GM12878 (cell line): ENCODE measurements around the gene SENP3. TPM values are rescaled to one million over a fixed set of nuclear protein-coding genes. Genes with fewer than 3 reads are reported as not detected.
A peak's percentile ranks its signal among the peaks of the same experiment; 100 is the strongest.

Experiments
- ATAC-seq: fragments of 200-7000 bp; cut with Tn5 transposase; 3 replicates; pipeline ENCODE4 v1.9.1; 2020; ENCODE audit warnings: mild to moderate bottlenecking, moderate library complexity
- BruUV-seq: library from RNA; stranded (reverse); fragments of 400-500 nt; replicated peaks from 2 replicates; lab custom pipeline; 2021; lab: Mats Ljungman, UMichigan
- CTCF ChIA-PET: fragments of 300-600 bp; sonication (Branson Sonifier 250); formaldehyde crosslinking; extraction: SDS; loops from one replicate; lab custom pipeline; 2021; ENCODE audit warnings: inconsistent platforms; lab: Yijun Ruan, JAX
- POLR2A ChIA-PET: fragments of 350-600 bp; formaldehyde crosslinking; extraction: SDS; loops from one replicate; lab custom pipeline; 2021; ENCODE audit warnings: inconsistent platforms; lab: Charles Lee
- RAD21 ChIA-PET: fragments of 300-600 bp; sonication (Branson Sonifier 250); formaldehyde crosslinking; loops from one replicate; lab custom pipeline; 2023; ENCODE audit warnings: antibody characterized with exemption; ENCODE audit not compliant: unreplicated experiment; lab: Charles Lee
- SMC1A ChIA-PET: fragments of 300-600 bp; sonication (Branson Sonifier 250); formaldehyde crosslinking; loops from one replicate; lab custom pipeline; 2023; ENCODE audit not compliant: unreplicated experiment, uncharacterized antibody; lab: Charles Lee
- DNase-seq: peaks from one replicate; pipeline ENCODE4 v3.0.0-alpha.2; 2011; ENCODE audit warnings: low read depth, low spot score
- FAIRE-seq: peaks from 3 replicates; lab custom pipeline; 2011; peaks lifted over from hg19 to GRCh38; lab: Jason Lieb, UNC
- H2AFZ ChIP-seq: 2 replicates; pipeline ENCODE4 v1.6.0; 2011; ENCODE audit warnings: low read depth, low read length, control low read depth; ENCODE audit not compliant: control insufficient read depth
- H3K27ac ChIP-seq: 2 replicates; pipeline ENCODE4 v1.5.1; 2011; ENCODE audit warnings: control low read depth; ENCODE audit not compliant: control insufficient read depth, insufficient read depth
- H3K27me3 ChIP-seq, 2 experiments: replicated peaks in 1 of 2; 2 replicates each; pipeline versions ENCODE4 v1.6.0 to v1.6.1; 2011; ENCODE audit warnings: low read length in 1 of 2; ENCODE audit not compliant: control insufficient read depth in 2 of 2, insufficient read depth in 2 of 2
- H3K36me3 ChIP-seq, 2 experiments: 2 replicates each; pipeline ENCODE4 v1.5.1; 2011; ENCODE audit warnings: low read length in 1 of 2; ENCODE audit not compliant: control insufficient read depth in 2 of 2, insufficient read depth in 2 of 2
- H3K4me1 ChIP-seq: 2 replicates; pipeline ENCODE4 v1.6.1; 2011; ENCODE audit warnings: mild to moderate bottlenecking, low read length, moderate library complexity, mixed read lengths; ENCODE audit not compliant: control insufficient read depth, insufficient read depth
- H3K4me2 ChIP-seq: 2 replicates; pipeline ENCODE4 v1.6.0; 2011; ENCODE audit warnings: control low read depth; ENCODE audit not compliant: control insufficient read depth, insufficient read depth
- H3K4me3 ChIP-seq: fragments of 200-600 bp; sonication (generic); 2 replicates; pipeline ENCODE4 v1.5.1; 2016
- H3K79me2 ChIP-seq: 2 replicates; pipeline ENCODE4 v1.6.0; 2011; ENCODE audit warnings: low read length; ENCODE audit not compliant: control insufficient read depth, insufficient read depth
- H3K9ac ChIP-seq: 2 replicates; pipeline ENCODE4 v1.8.0; 2011; ENCODE audit warnings: low read length, control low read depth, mixed read lengths; ENCODE audit not compliant: control insufficient read depth, insufficient read depth
- H3K9me3 ChIP-seq: replicated peaks from 3 replicates; pipeline ENCODE4 v1.5.1; 2011; ENCODE audit warnings: mild to moderate bottlenecking, low read length; ENCODE audit not compliant: control insufficient read depth, insufficient read depth
- H4K20me1 ChIP-seq: 2 replicates; pipeline ENCODE4 v1.6.0; 2011; ENCODE audit not compliant: control insufficient read depth, insufficient read depth
- FOS ChIP-seq: IDR thresholded peaks from 3 replicates; pipeline ENCODE4 v1.6.1; 2011; ENCODE audit warnings: borderline replicate concordance; ENCODE audit not compliant: insufficient read length; ENCODE audit errors: extremely low read depth
- NR2F1 ChIP-seq: fragments of 450-650 bp; conservative IDR thresholded peaks from 2 replicates; pipeline ENCODE4 v1.6.1; 2017; ENCODE audit warnings: mild to moderate bottlenecking
- PKNOX1 ChIP-seq: fragments of 450-650 bp; IDR thresholded peaks from 2 replicates; pipeline ENCODE4 v1.6.1; 2016; ENCODE audit warnings: mild to moderate bottlenecking
- POLR2AphosphoS5 ChIP-seq: IDR thresholded peaks from 2 replicates; pipeline ENCODE4 v1.6.1; 2011; ENCODE audit warnings: mild to moderate bottlenecking, low read length, inconsistent platforms
- RBBP5 ChIP-seq: fragments of 200-600 bp; sonication (generic); conservative IDR thresholded peaks from 2 replicates; pipeline ENCODE4 v1.6.1; 2016
- SP1 ChIP-seq: IDR thresholded peaks from one replicate; pipeline ENCODE4 v1.6.1; 2011; ENCODE audit warnings: low read depth, low read length
- SREBF1 ChIP-seq: IDR thresholded peaks from 2 replicates; pipeline ENCODE4 v1.6.1; 2012; ENCODE audit warnings: mild to moderate bottlenecking, low read length
- ZNF274 ChIP-seq: IDR thresholded peaks from one replicate; pipeline ENCODE4 v1.8.0; 2011; ENCODE audit not compliant: insufficient read length, insufficient read depth
- ZSCAN29 ChIP-seq: fragments of 450-650 bp; IDR thresholded peaks from 2 replicates; pipeline ENCODE4 v1.6.1; 2017; ENCODE audit warnings: mild to moderate bottlenecking, moderate library complexity
- ZZZ3 ChIP-seq: IDR thresholded peaks from 2 replicates; pipeline ENCODE4 v1.6.1; 2011; ENCODE audit warnings: low read depth; ENCODE audit not compliant: control insufficient read depth, insufficient read length
- WGBS: methylation state at CpG from one replicate; pipeline ENCODE4 v1.1.6; 2016; ENCODE audit warnings: low lambda C conversion rate; ENCODE audit not compliant: insufficient replicate concordance, insufficient coverage; ENCODE audit errors: missing lambda C conversion rate; 5-methylcytosine and 5-hydroxymethylcytosine counted together
- in situ Hi-C: fragments of 300-500 bp; cut with MboI; formaldehyde crosslinking; loops from 9 replicates; pipeline ENCODE4 v1.14.3; 2018; ENCODE audit warnings: mixed read lengths
- intact Hi-C: fragments of 100-400 bp; cut with micrococcal nuclease; formaldehyde crosslinking; loops from one replicate; pipeline ENCODE4 v1.14.2; 2022; ENCODE audit not compliant: unreplicated experiment
- polyA plus RNA-seq, 11 experiments: library from polyadenylated mRNA; depleted of rRNA in 4 of 11; unstranded in 6 of 11; stranded (reverse) in 5 of 11; fragments of >200 nt; fragmentation: Nextera tagmentation in 4 of 11; fragmentation: Illumina TruSeq in 1 of 11; extraction: Ambion mirVana in 4 of 11; extraction: Trizol in 1 of 11; gene quantifications; 1 replicate in 1 of 11; 2 replicates in 10 of 11; pipeline versions ENCODE4 v1.2.1 to v1.2.3, GENCODE V29; 2011 to 2016; ENCODE audit warnings: inconsistent platforms in 2 of 11, missing spikeins in 2 of 11, low read depth in 1 of 11
- total RNA-seq, 4 experiments: library from RNA; depleted of rRNA in 3 of 4; stranded (reverse); fragments of >200 nt in 3 of 4; fragmentation: Illumina TruSeq in 1 of 4; extraction: Trizol in 1 of 4; gene quantifications; 2 replicates each; pipeline versions ENCODE4 v1.2.1 to v1.2.3, GENCODE V29; 2013 to 2021
- TF ChIP-seq, protein P1 (sequence below): fragments of 450-650 bp; IDR thresholded peaks from 2 replicates; pipeline ENCODE4 v1.6.1; 2016; ENCODE audit warnings: mild to moderate bottlenecking, moderate library complexity, borderline replicate concordance

SENP3 gene
- total and polyA plus RNA-seq, 10 of the 15 experiments (the other 5 are each of a cell fraction or from before 2014, with no cell fraction given): 1.8 to 113 (median 72.3) TPM

DNA sequence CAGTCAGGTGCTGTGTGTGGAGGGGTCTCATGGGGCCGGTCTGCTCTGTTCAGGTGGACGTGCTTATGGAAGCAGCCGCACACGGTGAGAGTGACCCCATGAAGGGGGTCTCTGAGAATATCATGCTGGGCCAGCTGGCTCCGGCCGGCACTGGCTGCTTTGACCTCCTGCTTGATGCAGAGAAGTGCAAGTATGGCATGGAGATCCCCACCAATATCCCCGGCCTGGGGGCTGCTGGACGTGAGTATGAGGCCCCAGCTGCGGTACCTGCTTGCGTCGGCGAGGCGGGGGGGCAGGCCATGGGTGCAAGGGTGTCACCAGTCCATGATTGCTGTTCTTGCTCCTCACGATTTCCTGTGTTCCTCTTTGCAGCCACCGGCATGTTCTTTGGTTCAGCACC, 49.6 kb upstream of the SENP3 start (continued):
- TF ChIP-seq, protein P1, sequence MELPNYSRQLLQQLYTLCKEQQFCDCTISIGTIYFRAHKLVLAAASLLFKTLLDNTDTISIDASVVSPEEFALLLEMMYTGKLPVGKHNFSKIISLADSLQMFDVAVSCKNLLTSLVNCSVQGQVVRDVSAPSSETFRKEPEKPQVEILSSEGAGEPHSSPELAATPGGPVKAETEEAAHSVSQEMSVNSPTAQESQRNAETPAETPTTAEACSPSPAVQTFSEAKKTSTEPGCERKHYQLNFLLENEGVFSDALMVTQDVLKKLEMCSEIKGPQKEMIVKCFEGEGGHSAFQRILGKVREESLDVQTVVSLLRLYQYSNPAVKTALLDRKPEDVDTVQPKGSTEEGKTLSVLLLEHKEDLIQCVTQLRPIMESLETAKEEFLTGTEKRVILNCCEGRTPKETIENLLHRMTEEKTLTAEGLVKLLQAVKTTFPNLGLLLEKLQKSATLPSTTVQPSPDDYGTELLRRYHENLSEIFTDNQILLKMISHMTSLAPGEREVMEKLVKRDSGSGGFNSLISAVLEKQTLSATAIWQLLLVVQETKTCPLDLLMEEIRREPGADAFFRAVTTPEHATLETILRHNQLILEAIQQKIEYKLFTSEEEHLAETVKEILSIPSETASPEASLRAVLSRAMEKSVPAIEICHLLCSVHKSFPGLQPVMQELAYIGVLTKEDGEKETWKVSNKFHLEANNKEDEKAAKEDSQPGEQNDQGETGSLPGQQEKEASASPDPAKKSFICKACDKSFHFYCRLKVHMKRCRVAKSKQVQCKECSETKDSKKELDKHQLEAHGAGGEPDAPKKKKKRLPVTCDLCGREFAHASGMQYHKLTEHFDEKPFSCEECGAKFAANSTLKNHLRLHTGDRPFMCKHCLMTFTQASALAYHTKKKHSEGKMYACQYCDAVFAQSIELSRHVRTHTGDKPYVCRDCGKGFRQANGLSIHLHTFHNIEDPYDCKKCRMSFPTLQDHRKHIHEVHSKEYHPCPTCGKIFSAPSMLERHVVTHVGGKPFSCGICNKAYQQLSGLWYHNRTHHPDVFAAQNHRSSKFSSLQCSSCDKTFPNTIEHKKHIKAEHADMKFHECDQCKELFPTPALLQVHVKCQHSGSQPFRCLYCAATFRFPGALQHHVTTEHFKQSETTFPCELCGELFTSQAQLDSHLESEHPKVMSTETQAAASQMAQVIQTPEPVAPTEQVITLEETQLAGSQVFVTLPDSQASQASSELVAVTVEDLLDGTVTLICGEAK: no peak
- TF ChIP-seq ZZZ3: no peak
- TF ChIP-seq SREBF1: no peak
- no peak for TF ChIP-seq FOS
- no peak for TF ChIP-seq ZNF274
- no peak for TF ChIP-seq RBBP5

- SMC1A ChIA-PET: interaction anchor here (0.7 to 4.2 kb wide), 9 partner anchors 39 to 175 kb away, joined by 3 to 67 read pairs (median 3); partner anchors contain the start of genes MPDU1, SENP3, TNFSF13 and WRAP53
Observed at GRCh38 chr17:7512824-7513540, 48.7 kb upstream of the SENP3 start.

More at GRCh38 chr17:7512824-7513540, 48.7 kb upstream of the SENP3 start:
- Histone ChIP-seq H3K4me3 (no peak overlapping the region), H3K9me3 (no peaks in the 10 kb centered on the region), H3K4me1 (no peaks in the 10 kb centered on the region), H2AFZ (no peak overlapping the region), H3K4me2 (no peak overlapping the region), H3K27me3 (no peaks in the 10 kb centered on the region), H3K9ac (no peak overlapping the region), H3K79me2 (no peaks in the 10 kb centered on the region), H4K20me1 (no peaks in the 10 kb centered on the region), H3K27ac (no peak overlapping the region), H3K36me3 (peaks cover 16 to 38% of the 10 kb centered on the region in 2 experiments; a peak in 3 of 4 replicates)
- intact Hi-C loops: no loop called here
- no peak for ATAC-seq
- POLR2A ChIA-PET: interaction anchor here (0.5 to 3.9 kb wide), 5 partner anchors 9 to 212 kb away, joined by 3 to 36 read pairs (median 4); partner anchors contain the start of gene TNFSF13
- FAIRE-seq: no peak
- no peak for DNase-seq
- in situ Hi-C loops: no loop called here
- WGBS: 84% methylated on average over 20 of the region's 20 CpGs
- RAD21 ChIA-PET: interaction anchor here (1.1 to 4.1 kb wide), 4 partner anchors 19 to 157 kb away, joined by 3 to 84 read pairs (median 4); partner anchors contain the start of genes SENP3 and TNFSF13
- TF ChIP-seq NR2F1 (no peak), POLR2AphosphoS5 (0 out of 2 replicates have a peak, but pooled peaks have one; percentile 22), SP1 (no peak), ZSCAN29 (no peak), PKNOX1 (no peak)
- no TSS peak for BruUV-seq
- CTCF ChIA-PET: interaction anchor here (0.7 to 4.4 kb wide), 19 partner anchors 10 to 174 kb away, joined by 3 to 145 read pairs (median 4); partner anchors contain the start of genes SAT2, SENP3, TMEM95 and TNFSF12
